ENCODE measurements around the gene SMC4.

Gene SMC4

DNA sequence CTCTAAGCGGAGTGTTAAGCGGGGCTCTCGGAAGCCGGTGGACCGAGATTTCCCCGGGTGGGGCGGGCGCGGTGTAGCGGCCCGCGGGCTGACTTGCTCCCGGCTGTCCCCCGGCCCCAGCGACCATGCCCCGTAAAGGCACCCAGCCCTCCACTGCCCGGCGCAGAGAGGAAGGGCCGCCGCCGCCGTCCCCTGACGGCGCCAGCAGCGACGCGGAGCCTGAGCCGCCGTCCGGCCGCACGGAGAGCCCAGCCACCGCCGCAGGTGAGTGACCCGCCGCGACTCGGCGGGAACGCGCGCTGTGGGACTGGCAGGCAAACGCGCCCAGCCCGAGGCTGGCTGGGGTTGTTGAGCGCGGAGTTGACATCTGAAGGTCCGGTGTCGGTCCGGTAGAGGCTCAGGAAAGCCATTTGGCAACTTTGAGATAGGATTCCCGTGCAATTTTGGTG, 1.3 kb downstream of the SMC4 start:
- peak overlapping the region; percentile 100 for H3K27ac ChIP-seq (ENCODE audit: low read length)
- DNase-seq: peak; percentile 23

DNA sequence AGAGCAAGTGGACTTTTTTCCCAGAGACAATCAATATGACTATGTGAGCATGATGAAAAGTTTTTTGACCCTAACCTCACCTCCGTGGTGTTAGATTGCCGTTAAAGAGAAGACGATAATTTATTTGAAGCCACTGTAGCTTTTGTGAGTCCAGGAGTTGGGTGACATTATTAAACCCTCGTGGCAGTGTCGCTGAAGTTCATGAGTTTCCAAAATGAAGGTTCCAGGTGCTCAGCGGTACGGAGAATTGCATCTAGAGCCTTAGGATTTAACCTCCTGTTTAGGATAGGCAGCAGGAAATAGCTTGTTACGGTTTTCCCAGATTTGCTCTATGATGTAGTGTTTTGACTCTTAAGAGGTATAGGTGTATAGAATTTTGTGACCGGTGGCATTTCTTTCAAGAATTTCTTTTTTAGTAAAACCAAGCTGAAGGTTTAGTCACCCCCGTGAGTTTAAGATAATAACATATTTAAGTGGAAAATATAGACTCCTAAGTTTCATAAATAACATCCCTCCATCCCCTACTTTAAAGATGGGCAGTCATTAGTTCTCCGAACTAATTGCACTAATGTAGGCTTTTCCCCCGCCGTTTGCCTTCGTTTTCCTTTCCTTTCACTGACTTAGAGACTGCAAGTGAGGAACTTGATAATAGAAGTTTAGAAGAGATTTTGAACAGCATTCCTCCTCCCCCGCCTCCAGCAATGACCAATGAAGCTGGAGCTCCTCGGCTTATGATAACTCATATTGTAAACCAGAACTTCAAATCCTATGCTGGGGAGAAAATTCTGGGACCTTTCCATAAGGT, 2.0 kb downstream of the SMC4 start:
- peak overlapping the region; percentile 100 for H3K27ac ChIP-seq (ENCODE audit: low read length)
- ATAC-seq (ENCODE audit: insufficient read depth, low read depth): no peak
- H2AFZ ChIP-seq (ENCODE audit: low read depth, low read length): no peak overlapping the region
- peak overlapping the region; percentile 62 for H3K4me2 ChIP-seq (ENCODE audit: insufficient read depth, low read length)
- peak overlapping the region; percentile 97 for H3K9ac ChIP-seq (ENCODE audit: low read depth, low read length)
- no peaks in the 10 kb centered on the region for H3K9me3 ChIP-seq (ENCODE audit: insufficient read depth, low read length, severe bottlenecking)
- peaks cover 66% of the 10 kb centered on the region for H4K20me1 ChIP-seq (ENCODE audit: insufficient read depth, low read length)
- peaks cover 95% of the 10 kb centered on the region for H3K79me2 ChIP-seq (ENCODE audit: insufficient read depth, low read length)
- peak; percentile 26 for DNase-seq
- H3K4me1 ChIP-seq (ENCODE audit: insufficient read depth, low read length): peaks cover 66% of the 10 kb centered on the region
- TF ChIP-seq, protein P1, sequence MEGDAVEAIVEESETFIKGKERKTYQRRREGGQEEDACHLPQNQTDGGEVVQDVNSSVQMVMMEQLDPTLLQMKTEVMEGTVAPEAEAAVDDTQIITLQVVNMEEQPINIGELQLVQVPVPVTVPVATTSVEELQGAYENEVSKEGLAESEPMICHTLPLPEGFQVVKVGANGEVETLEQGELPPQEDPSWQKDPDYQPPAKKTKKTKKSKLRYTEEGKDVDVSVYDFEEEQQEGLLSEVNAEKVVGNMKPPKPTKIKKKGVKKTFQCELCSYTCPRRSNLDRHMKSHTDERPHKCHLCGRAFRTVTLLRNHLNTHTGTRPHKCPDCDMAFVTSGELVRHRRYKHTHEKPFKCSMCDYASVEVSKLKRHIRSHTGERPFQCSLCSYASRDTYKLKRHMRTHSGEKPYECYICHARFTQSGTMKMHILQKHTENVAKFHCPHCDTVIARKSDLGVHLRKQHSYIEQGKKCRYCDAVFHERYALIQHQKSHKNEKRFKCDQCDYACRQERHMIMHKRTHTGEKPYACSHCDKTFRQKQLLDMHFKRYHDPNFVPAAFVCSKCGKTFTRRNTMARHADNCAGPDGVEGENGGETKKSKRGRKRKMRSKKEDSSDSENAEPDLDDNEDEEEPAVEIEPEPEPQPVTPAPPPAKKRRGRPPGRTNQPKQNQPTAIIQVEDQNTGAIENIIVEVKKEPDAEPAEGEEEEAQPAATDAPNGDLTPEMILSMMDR (IDR thresholded peaks at IDR 0.05; ENCODE audit: borderline replicate concordance, extremely low read depth, low read length, poor library complexity, severe bottlenecking): no peak
- no peak for TF ChIP-seq EZH2 (IDR thresholded peaks at IDR 0.05; ENCODE audit: borderline replicate concordance, low read depth, low read length, severe bottlenecking)
- H3K27me3 ChIP-seq (ENCODE audit: insufficient read depth, low read length, poor library complexity): no peaks in the 10 kb centered on the region
- H3K4me3 ChIP-seq (ENCODE audit: low read depth in 1 of 2, low read length in 2 of 2): peak overlapping the region; percentile 67 to 98
- peaks cover 65% of the 10 kb centered on the region for H3K36me3 ChIP-seq (ENCODE audit: insufficient read depth, low read length)

More for the DNA sequence above, 1.3 kb downstream of the SMC4 start:
- Histone ChIP-seq H3K9ac (ENCODE audit: low read depth, low read length) (peak overlapping the region; percentile 97), H2AFZ (ENCODE audit: low read depth, low read length) (no peak overlapping the region), H3K79me2 (ENCODE audit: insufficient read depth, low read length) (peaks cover 92% of the 10 kb centered on the region), H3K4me2 (ENCODE audit: insufficient read depth, low read length) (peak overlapping the region; percentile 62), H3K27me3 (ENCODE audit: insufficient read depth, low read length, poor library complexity) (no peaks in the 10 kb centered on the region), H4K20me1 (ENCODE audit: insufficient read depth, low read length) (peaks cover 58% of the 10 kb centered on the region), H3K9me3 (ENCODE audit: insufficient read depth, low read length, severe bottlenecking) (no peaks in the 10 kb centered on the region), H3K36me3 (ENCODE audit: insufficient read depth, low read length) (peaks cover 58% of the 10 kb centered on the region), H3K4me3 (ENCODE audit: low read depth in 1 of 2, low read length in 2 of 2) (peak overlapping the region; percentile 67 to 98), H3K4me1 (ENCODE audit: insufficient read depth, low read length) (peaks cover 60% of the 10 kb centered on the region)
- no peak for TF ChIP-seq EZH2 (IDR thresholded peaks at IDR 0.05; ENCODE audit: borderline replicate concordance, low read depth, low read length, severe bottlenecking)
- TF ChIP-seq, protein P1 (IDR thresholded peaks at IDR 0.05; ENCODE audit: borderline replicate concordance, extremely low read depth, low read length, poor library complexity, severe bottlenecking): no peak
- ATAC-seq (ENCODE audit: insufficient read depth, low read depth): peak; percentile 8

DNA sequence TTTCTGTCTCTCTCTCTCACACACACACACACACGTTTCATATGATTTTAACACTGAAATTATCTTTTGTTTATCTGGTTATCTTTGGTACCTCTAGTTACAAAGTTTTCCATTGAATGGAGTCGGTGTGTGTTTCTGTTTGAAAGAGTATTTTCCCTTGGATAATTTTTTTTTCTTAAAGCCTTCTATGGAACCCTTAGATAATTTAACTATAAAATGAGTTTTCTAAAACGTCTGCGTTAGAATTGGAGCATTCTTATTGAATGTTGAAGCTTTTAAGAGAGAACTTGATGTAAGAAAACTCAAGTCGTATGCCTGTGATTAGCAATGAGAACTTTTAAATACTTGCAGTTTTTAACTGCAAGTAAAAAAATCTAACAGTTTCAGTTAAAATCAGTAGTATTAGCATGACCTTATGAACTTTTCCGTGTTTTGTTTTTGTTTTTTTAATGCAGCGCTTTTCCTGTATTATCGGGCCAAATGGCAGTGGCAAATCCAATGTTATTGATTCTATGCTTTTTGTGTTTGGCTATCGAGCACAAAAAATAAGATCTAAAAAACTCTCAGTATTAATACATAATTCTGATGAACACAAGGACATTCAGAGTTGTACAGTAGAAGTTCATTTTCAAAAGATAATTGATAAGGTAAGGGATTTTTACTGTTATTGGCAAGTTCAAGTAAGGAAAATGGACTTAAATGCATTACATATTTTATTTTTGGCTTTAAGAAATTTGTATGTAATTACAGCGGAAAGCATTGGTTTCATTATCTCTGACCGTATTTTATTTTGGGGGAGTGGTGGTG, 3.0 kb downstream of the SMC4 start:
- Histone ChIP-seq H3K4me2 (ENCODE audit: insufficient read depth, low read length) (peak overlapping the region; percentile 62), H3K4me1 (ENCODE audit: insufficient read depth, low read length) (peaks cover 57% of the 10 kb centered on the region), H3K9me3 (ENCODE audit: insufficient read depth, low read length, severe bottlenecking) (no peaks in the 10 kb centered on the region), H2AFZ (ENCODE audit: low read depth, low read length) (no peak overlapping the region), H3K27me3 (ENCODE audit: insufficient read depth, low read length, poor library complexity) (no peaks in the 10 kb centered on the region), H3K9ac (ENCODE audit: low read depth, low read length) (peak overlapping the region; percentile 97), H3K27ac (ENCODE audit: low read length) (peak overlapping the region; percentile 52), H3K4me3 (ENCODE audit: low read depth in 1 of 2, low read length in 2 of 2) (peak overlapping the region; percentile 67 to 98), H3K79me2 (ENCODE audit: insufficient read depth, low read length) (peaks cover 96% of the 10 kb centered on the region), H4K20me1 (ENCODE audit: insufficient read depth, low read length) (peaks cover 74% of the 10 kb centered on the region), H3K36me3 (ENCODE audit: insufficient read depth, low read length) (peaks cover 75% of the 10 kb centered on the region)
- ATAC-seq (ENCODE audit: insufficient read depth, low read depth) (no peak), DNase-seq (no peak)
- TF ChIP-seq, protein P1 (IDR thresholded peaks at IDR 0.05; ENCODE audit: borderline replicate concordance, extremely low read depth, low read length, poor library complexity, severe bottlenecking): no peak
- no peak for TF ChIP-seq EZH2 (IDR thresholded peaks at IDR 0.05; ENCODE audit: borderline replicate concordance, low read depth, low read length, severe bottlenecking)

Measured in DND-41 (cell line).